ENCODE measurements around the gene RAMAC. TPM values are rescaled to one million over a fixed set of nuclear protein-coding genes. Genes with fewer than 3 reads are reported as not detected.
"Not testable (repeated sequence)": the region's sequence is repeated elsewhere in the genome, so short reads cannot be mapped to it uniquely, and the experiment has no call there.

The RAMAC gene
- total and polyA plus RNA-seq, 11 donors, result 11.0 to 25.5 (median 14.9) TPM

DNA sequence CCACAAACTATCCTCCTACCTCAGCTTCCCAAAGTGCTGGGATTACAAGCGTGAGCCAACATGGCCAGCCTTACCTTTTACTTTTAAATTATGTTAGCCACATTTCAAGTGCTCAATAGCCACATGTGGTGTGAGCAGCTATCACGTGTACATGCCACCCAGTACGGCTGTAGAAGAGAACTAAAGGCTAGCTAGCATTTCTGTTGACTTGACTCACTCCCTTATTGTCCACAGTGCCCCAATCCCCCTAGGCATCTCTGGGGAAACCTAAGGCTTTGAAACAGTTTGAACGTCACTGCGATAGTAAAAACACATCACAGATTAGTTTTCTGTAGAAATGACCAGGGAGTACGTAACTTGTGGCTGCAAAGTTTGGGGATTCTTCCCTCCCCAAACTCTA, 13.4 kb downstream of the RAMAC start:
- H3K27ac ChIP-seq, result no peak overlapping the region
- DNase-seq (no peak), ATAC-seq (no peak)
- peaks cover 0 to 11% (median 4%) of the 10 kb centered on the region in 12 donors for H3K4me1 ChIP-seq
- H3K9me3 ChIP-seq, result no peaks in the 10 kb centered on the region
- TF ChIP-seq CTCF (IDR thresholded peaks at IDR 0.05), result no peak
- TF ChIP-seq POLR2A (IDR thresholded peaks at IDR 0.05), result no peak
- H3K36me3 ChIP-seq, result peaks cover 0 to 11% (median 6%) of the 10 kb centered on the region in 9 donors
- intact Hi-C loops (cut with DNase I), result no loop called here
- H3K27me3 ChIP-seq, result no peaks in the 10 kb centered on the region
- WGBS, 4 donors, result 82 to 89% (median 86%) methylated on average over 6 of the region's 6 CpGs
- no peak overlapping the region for H3K4me3 ChIP-seq

GRCh38 chr15:82999905-83000671, 14.1 kb downstream of the RAMAC start:
- peak overlapping the region in 1 of 12 donors; percentile 27 for H3K27ac ChIP-seq
- H3K4me3 ChIP-seq, result peak overlapping the region in 7 of 12 donors; percentile 18 to 44 (median 35)
- H3K27me3 ChIP-seq, result no peaks in the 10 kb centered on the region
- DNase-seq, result no peak
- peak; percentile 37 to 86 (median 80) for ATAC-seq
- H3K9me3 ChIP-seq, result no peaks in the 10 kb centered on the region
- H3K36me3 ChIP-seq, result peaks cover 0 to 17% (median 13%) of the 10 kb centered on the region in 9 donors
- WGBS, 4 donors, result 6 to 19% (median 15%) methylated on average over 6 of the region's 6 CpGs
- TF ChIP-seq POLR2A (IDR thresholded peaks at IDR 0.05), result no peak
- TF ChIP-seq CTCF (IDR thresholded peaks at IDR 0.05), result peak; percentile 22 to 67 (median 46)
- intact Hi-C loops (cut with DNase I), result loop anchor here (1.0 to 10.0 kb wide), 7 partner anchors 148 to 465 kb away; no protein-coding TSS in a partner anchor
- peaks cover 0 to 11% (median 4%) of the 10 kb centered on the region in 12 donors for H3K4me1 ChIP-seq

GRCh38 chr15:83000672-83001031, 14.6 kb downstream of the RAMAC start:
- H3K4me3 ChIP-seq, H3K27ac ChIP-seq, DNase-seq, H3K27me3 ChIP-seq, H3K9me3 ChIP-seq, ATAC-seq: not testable (repeated sequence)
- peaks cover 0 to 11% (median 4%) of the 10 kb centered on the region in 12 donors for H3K4me1 ChIP-seq
- TF ChIP-seq CTCF (IDR thresholded peaks at IDR 0.05), result peak in 2 of 12 donors; percentile 1 to 9
- intact Hi-C loops (cut with DNase I), result loop anchor here (1.0 to 10.0 kb wide), 7 partner anchors 148 to 466 kb away; no protein-coding TSS in a partner anchor
- WGBS, 4 donors, result 87 to 95% (median 92%) methylated on average over 3 of the region's 3 CpGs
- H3K36me3 ChIP-seq, result peaks cover 0 to 23% (median 18%) of the 10 kb centered on the region in 9 donors

DNA sequence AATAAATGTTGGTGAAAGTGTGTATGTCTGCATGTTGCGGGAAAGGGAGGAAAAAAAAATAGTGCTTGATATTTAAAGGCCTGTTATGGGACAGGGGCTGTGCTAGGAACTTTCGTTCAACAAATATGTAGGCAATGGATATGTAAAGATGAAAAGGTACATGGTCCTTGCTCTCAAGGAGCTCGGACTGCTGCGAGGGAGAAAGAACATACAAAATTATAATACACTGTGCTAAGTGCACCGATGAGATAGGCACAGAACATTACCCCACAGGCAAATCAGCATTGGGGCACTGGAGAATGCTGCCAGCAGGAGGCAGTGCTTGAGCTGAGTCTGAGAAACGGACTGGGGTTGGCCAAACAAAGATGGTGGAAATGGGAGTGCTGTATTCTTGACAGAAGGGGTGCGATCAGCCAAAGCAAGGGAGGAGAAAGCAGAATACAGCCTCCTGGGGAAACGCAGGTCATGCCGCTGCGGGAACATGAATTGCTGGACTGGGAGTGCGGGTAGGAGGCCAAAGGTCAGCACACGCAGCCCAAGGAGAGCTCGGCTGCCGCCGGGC, 24.8 kb downstream of the RAMAC start:
- Histone ChIP-seq H3K9me3 (no peaks in the 10 kb centered on the region), H3K36me3 (peaks cover 0 to 50% (median 44%) of the 10 kb centered on the region in 9 donors), H3K27ac (peak overlapping the region; percentile 14 to 90 (median 82)), H3K27me3 (no peaks in the 10 kb centered on the region), H3K4me1 (peaks cover 0 to 31% (median 21%) of the 10 kb centered on the region in 12 donors), H3K4me3 (peak overlapping the region; percentile 67 to 100 (median 89))
- WGBS, 4 donors, result 9% methylated on average over 12 to 15 of the region's 15 CpGs
- ATAC-seq (peak; percentile 32 to 88 (median 78)), DNase-seq (peak; percentile 70 to 80 (median 73))
- intact Hi-C loops (cut with DNase I), result loop anchor here (1.0 to 10.0 kb wide), 9 partner anchors 54 to 476 kb away; partner anchors contain the start of genes HDGFL3 (in 10 of the 10), BTBD1 (in 8 of the 10) and TM6SF1 (in 1 of the 10)
- TF ChIP-seq CTCF (IDR thresholded peaks at IDR 0.05), result peak; percentile 58 to 84 (median 70)
- no peak for TF ChIP-seq POLR2A (IDR thresholded peaks at IDR 0.05)
